GM19351 (cell line): ENCODE measurements around the gene CHSY3.

Experiments used
- ATAC-seq: cut with Tn5 transposase; IDR thresholded peaks from one replicate; pipeline ENCODE4 v1.9.1; 2021; ENCODE audit warnings: mild to moderate bottlenecking, moderate library complexity; ENCODE audit not compliant: unreplicated experiment

Gene CHSY3

GRCh38 chr5:130021876-130022275, 117.6 kb downstream of the CHSY3 start:
- no peak for ATAC-seq

- ATAC-seq = no peak
These were observed 119.3 kb downstream of the CHSY3 start for GRCh38 chr5:130023604-130024003.

GRCh38 chr5:130024006-130024405, 119.7 kb downstream of the CHSY3 start:
- ATAC-seq = no peak

GRCh38 chr5:130025511-130025910, 121.2 kb downstream of the CHSY3 start:
- no peak for ATAC-seq

- ATAC-seq = no peak
These were observed 128.5 kb downstream of the CHSY3 start for GRCh38 chr5:130032807-130033206.

GRCh38 chr5:130034566-130035210, 130.4 kb downstream of the CHSY3 start:
- ATAC-seq = no peak

- ATAC-seq = no peak
These were observed 131.1 kb downstream of the CHSY3 start for GRCh38 chr5:130035388-130035787.

- no peak for ATAC-seq
These were observed 133.6 kb downstream of the CHSY3 start for GRCh38 chr5:130037905-130038304.

- ATAC-seq = no peak
These were observed 139.6 kb downstream of the CHSY3 start for GRCh38 chr5:130043834-130044233.

GRCh38 chr5:130045334-130045733, 141.1 kb downstream of the CHSY3 start:
- ATAC-seq = no peak

GRCh38 chr5:130050585-130050984, 146.3 kb downstream of the CHSY3 start:
- ATAC-seq = no peak

GRCh38 chr5:130052752-130053151, 148.5 kb downstream of the CHSY3 start:
- no peak for ATAC-seq

- no peak for ATAC-seq
These were observed 151.3 kb downstream of the CHSY3 start for GRCh38 chr5:130055572-130055971.

- no peak for ATAC-seq
These were observed 157.5 kb downstream of the CHSY3 start for GRCh38 chr5:130061746-130062145.

GRCh38 chr5:130063603-130064002, 159.3 kb downstream of the CHSY3 start:
- ATAC-seq = no peak

GRCh38 chr5:130064484-130064883, 160.2 kb downstream of the CHSY3 start:
- ATAC-seq = no peak

GRCh38 chr5:130065617-130066016, 161.4 kb downstream of the CHSY3 start:
- no peak for ATAC-seq

GRCh38 chr5:130066644-130067043, 162.4 kb downstream of the CHSY3 start:
- ATAC-seq = no peak

GRCh38 chr5:130067364-130067763, 163.1 kb downstream of the CHSY3 start:
- no peak for ATAC-seq

- ATAC-seq = no peak
These were observed 163.8 kb downstream of the CHSY3 start for GRCh38 chr5:130068101-130068500.

- no peak for ATAC-seq
These were observed 164.7 kb downstream of the CHSY3 start for GRCh38 chr5:130068988-130069387.

- no peak for ATAC-seq
These were observed 170.6 kb downstream of the CHSY3 start for GRCh38 chr5:130074820-130075219.

GRCh38 chr5:130077007-130077406, 172.7 kb downstream of the CHSY3 start:
- ATAC-seq = no peak
